ENCODE data around the gene DNAH6.

GRCh38 chr2:84516234-84516986, at the start of gene DNAH6:
- TF ChIP-seq CTCF (IDR thresholded peaks at IDR 0.05; ENCODE audit: low read depth, low read length) (no peak), POLR2A (IDR thresholded peaks at IDR 0.05; ENCODE audit: extremely low read depth, insufficient read length) (no peak), MAX (IDR thresholded peaks at IDR 0.05; ENCODE audit: low read depth, low read length) (no peak)

All from NB4 (cell line).